IMR-90 (cell line): ENCODE measurements around the gene MIEF2. TPM values are rescaled to one million over a fixed set of nuclear protein-coding genes. Genes with fewer than 3 reads are reported as not detected.

Experiments
- ATAC-seq: fragments of 200-7000 bp; cut with Tn5 transposase; 2 replicates; pipeline ENCODE4 v1.9.1; 2020; ENCODE audit warnings: low read depth, mild to moderate bottlenecking, moderate library complexity
- BruUV-seq: library from RNA; stranded (reverse); fragments of 400-500 nt; replicated peaks from 2 replicates; lab custom pipeline; 2021; lab: Mats Ljungman, UMichigan
- CTCF ChIA-PET: fragments of 300-600 bp; formaldehyde crosslinking; extraction: SDS; loops from one replicate; lab custom pipeline; 2021; ENCODE audit warnings: antibody characterized with exemption; lab: Yijun Ruan, JAX
- POLR2A ChIA-PET: fragments of 300-600 bp; sonication (Branson Sonifier 250); formaldehyde crosslinking; loops from one replicate; lab custom pipeline; 2022; ENCODE audit warnings: antibody characterized with exemption; ENCODE audit not compliant: unreplicated experiment; lab: Charles Lee
- DNase-seq: peaks from one replicate; pipeline ENCODE4 v3.0.0; 2013
- H2AFZ ChIP-seq: replicated peaks from 2 replicates; pipeline ENCODE3; 2013; ENCODE audit warnings: low read length, mild to moderate bottlenecking; ENCODE audit not compliant: poor library complexity
- H2AK5ac ChIP-seq: 2 replicates; pipeline ENCODE4 v1.6.1; 2013; ENCODE audit warnings: low read depth, low read length, inconsistent platforms
- H2AK9ac ChIP-seq: replicated peaks from 2 replicates; pipeline ENCODE3; 2013; ENCODE audit warnings: mild to moderate bottlenecking, low read depth, low read length, moderate library complexity; ENCODE audit not compliant: poor library complexity
- H2BK120ac ChIP-seq: 2 replicates; pipeline ENCODE4 v1.6.1; 2013; ENCODE audit warnings: low read depth, low read length, inconsistent platforms
- H2BK15ac ChIP-seq: 3 replicates; pipeline ENCODE4 v1.6.1; 2013; ENCODE audit warnings: low read depth, low read length, inconsistent platforms
- H2BK20ac ChIP-seq: 2 replicates; pipeline ENCODE4 v1.6.1; 2013; ENCODE audit warnings: low read depth, mild to moderate bottlenecking, inconsistent platforms, low read length, moderate library complexity
- H2BK5ac ChIP-seq: 2 replicates; pipeline ENCODE4 v1.6.1; 2013; ENCODE audit warnings: mild to moderate bottlenecking, low read depth, low read length, inconsistent platforms; ENCODE audit not compliant: poor library complexity, severe bottlenecking
- H3K14ac ChIP-seq: replicated peaks from 2 replicates; pipeline ENCODE4 v1.6.1; 2013; ENCODE audit warnings: low read depth, low read length, inconsistent platforms
- H3K18ac ChIP-seq: 2 replicates; pipeline ENCODE4 v1.6.1; 2013; ENCODE audit warnings: low read depth, low read length, control low read depth
- H3K23ac ChIP-seq: 2 replicates; pipeline ENCODE4 v1.6.1; 2013; ENCODE audit warnings: low read depth, low read length, inconsistent platforms
- H3K27ac ChIP-seq: 2 replicates; pipeline ENCODE4 v1.5.1; 2013; ENCODE audit warnings: mild to moderate bottlenecking, control low read depth, low read length; ENCODE audit not compliant: insufficient read depth
- H3K27me3 ChIP-seq: 2 replicates; pipeline ENCODE4 v1.6.1; 2013; ENCODE audit warnings: low read length; ENCODE audit not compliant: control insufficient read depth, insufficient read depth
- H3K36me3 ChIP-seq: 2 replicates; pipeline ENCODE4 v1.6.1; 2013; ENCODE audit warnings: low read length, mixed read lengths; ENCODE audit not compliant: control insufficient read depth, insufficient read depth
- H3K4ac ChIP-seq: 2 replicates; pipeline ENCODE4 v1.6.1; 2013; ENCODE audit warnings: low read depth, low read length, inconsistent platforms
- H3K4me1 ChIP-seq: 2 replicates; pipeline ENCODE4 v1.6.1; 2013; ENCODE audit warnings: low read length, mixed read lengths; ENCODE audit not compliant: control insufficient read depth, insufficient read depth
- H3K4me2 ChIP-seq: 2 replicates; pipeline ENCODE4 v1.6.1; 2013; ENCODE audit warnings: low read depth, mild to moderate bottlenecking, control low read depth, low read length, moderate library complexity
- H3K4me3 ChIP-seq: 2 replicates; pipeline ENCODE4 v1.5.1; 2013; ENCODE audit warnings: low read depth, mild to moderate bottlenecking, control low read depth, low read length, moderate library complexity; ENCODE audit not compliant: insufficient read depth
- H3K56ac ChIP-seq: 2 replicates; pipeline ENCODE4 v1.6.1; 2013; ENCODE audit warnings: low read length, inconsistent platforms; ENCODE audit not compliant: insufficient read depth; ENCODE audit errors: extremely low read depth
- H3K79me1 ChIP-seq, 2 experiments: 2 replicates each; pipeline ENCODE4 v1.6.1; 2013; ENCODE audit warnings: low read length in 2 of 2, inconsistent platforms in 1 of 2, low read depth in 1 of 2
- H3K9ac ChIP-seq: 2 replicates; pipeline ENCODE4 v1.6.1; 2013; ENCODE audit warnings: low read depth, low read length, control low read depth
- H3K9me1 ChIP-seq: 2 replicates; pipeline ENCODE4 v1.6.1; 2013; ENCODE audit warnings: low read length, inconsistent platforms; ENCODE audit not compliant: insufficient read depth
- H3K9me3 ChIP-seq: 2 replicates; pipeline ENCODE4 v1.6.1; 2013; ENCODE audit warnings: low read length; ENCODE audit not compliant: control insufficient read depth, insufficient read depth
- H4K20me1 ChIP-seq: 2 replicates; pipeline ENCODE4 v1.6.1; 2013; ENCODE audit warnings: low read length, inconsistent platforms; ENCODE audit not compliant: insufficient read depth
- H4K5ac ChIP-seq: 2 replicates; pipeline ENCODE4 v1.6.1; 2013; ENCODE audit warnings: mild to moderate bottlenecking, low read depth, low read length, control low read depth
- H4K8ac ChIP-seq, 2 experiments: 2 replicates each; pipeline ENCODE4 v1.6.1; 2013; ENCODE audit warnings: low read depth in 2 of 2, low read length in 2 of 2, control low read depth in 1 of 2, inconsistent platforms in 1 of 2
- H4K91ac ChIP-seq: 2 replicates; pipeline ENCODE4 v1.6.1; 2013; ENCODE audit warnings: low read depth, low read length, inconsistent platforms; ENCODE audit not compliant: insufficient read depth
- ELK1 ChIP-seq: fragments of 150-350 bp; IDR thresholded peaks from 2 replicates; pipeline ENCODE4 v1.6.1; 2016; ENCODE audit warnings: low read depth, mild to moderate bottlenecking, low read length, moderate library complexity, borderline replicate concordance
- FOS ChIP-seq: fragments of 150-350 bp; IDR thresholded peaks from 2 replicates; pipeline ENCODE4 v1.6.1; 2016; ENCODE audit warnings: low read depth, low read length
- MAFK ChIP-seq: IDR thresholded peaks from 2 replicates; pipeline ENCODE4 v1.6.1; 2012; ENCODE audit warnings: low read depth, low read length, improper control_type of control experiment
- MAZ ChIP-seq: IDR thresholded peaks from 2 replicates; pipeline ENCODE4 v1.6.1; 2012; ENCODE audit warnings: low read depth, mild to moderate bottlenecking, low read length, improper control_type of control experiment, moderate library complexity, borderline replicate concordance
- MXI1 ChIP-seq: IDR thresholded peaks from 2 replicates; pipeline ENCODE4 v1.6.1; 2012; ENCODE audit warnings: low read depth, mild to moderate bottlenecking, low read length, moderate library complexity, borderline replicate concordance
- POLR2A ChIP-seq: IDR thresholded peaks from 2 replicates; pipeline ENCODE4 v1.6.1; 2012; ENCODE audit warnings: mild to moderate bottlenecking, low read depth, low read length
- RCOR1 ChIP-seq: IDR thresholded peaks from 2 replicates; pipeline ENCODE4 v1.6.1; 2012; ENCODE audit warnings: mild to moderate bottlenecking, low read length, improper control_type of control experiment; ENCODE audit not compliant: insufficient replicate concordance
- USF2 ChIP-seq: fragments of 150-350 bp; IDR thresholded peaks from 2 replicates; pipeline ENCODE4 v1.6.1; 2017; ENCODE audit warnings: mild to moderate bottlenecking, antibody characterized with exemption, low read length, low read depth
- WGBS, 2 experiments: methylation state at CpG; one replicate each; pipeline versions ENCODE4 v1.1.5 to v1.1.7; 2013; ENCODE audit warnings: missing lambda C conversion rate in 2 of 2; ENCODE audit not compliant: insufficient read length in 1 of 2; ENCODE audit errors: extremely low coverage in 2 of 2; 5-methylcytosine and 5-hydroxymethylcytosine counted together
- dilution Hi-C: fragments of 300-500 bp; cut with HindIII; formaldehyde crosslinking; loops from one replicate; pipeline ENCODE4 v1.14.3; 2018; ENCODE audit warnings: low sequenced_read_pairs; ENCODE audit not compliant: unreplicated experiment
- in situ Hi-C: fragments of 300-500 bp; cut with MboI; formaldehyde crosslinking; loops from 3 replicates; pipeline ENCODE4 v1.14.3; 2019; ENCODE audit warnings: low sequenced_read_pairs, inconsistent platforms, mixed read lengths
- intact Hi-C: fragments of 100-400 bp; cut with micrococcal nuclease; formaldehyde crosslinking; loops from 2 replicates; pipeline ENCODE4 v1.10.0; 2022
- polyA plus RNA-seq, 3 experiments: library from polyadenylated mRNA; depleted of rRNA; stranded (reverse); fragments of >200 nt; gene quantifications; 2 replicates each; pipeline ENCODE4 v1.2.3, GENCODE V29; 2012; ENCODE audit warnings: low replicate concordance in 1 of 3
- total RNA-seq: library from RNA; depleted of rRNA; stranded (reverse); fragments of >200 nt; gene quantifications from 2 replicates; pipeline ENCODE4 v1.2.3, GENCODE V29; 2012

The MIEF2 gene
- total and polyA plus RNA-seq, 2 of the 4 experiments (the other 2 are of a cell fraction), result 9.1 to 26.6 TPM

DNA sequence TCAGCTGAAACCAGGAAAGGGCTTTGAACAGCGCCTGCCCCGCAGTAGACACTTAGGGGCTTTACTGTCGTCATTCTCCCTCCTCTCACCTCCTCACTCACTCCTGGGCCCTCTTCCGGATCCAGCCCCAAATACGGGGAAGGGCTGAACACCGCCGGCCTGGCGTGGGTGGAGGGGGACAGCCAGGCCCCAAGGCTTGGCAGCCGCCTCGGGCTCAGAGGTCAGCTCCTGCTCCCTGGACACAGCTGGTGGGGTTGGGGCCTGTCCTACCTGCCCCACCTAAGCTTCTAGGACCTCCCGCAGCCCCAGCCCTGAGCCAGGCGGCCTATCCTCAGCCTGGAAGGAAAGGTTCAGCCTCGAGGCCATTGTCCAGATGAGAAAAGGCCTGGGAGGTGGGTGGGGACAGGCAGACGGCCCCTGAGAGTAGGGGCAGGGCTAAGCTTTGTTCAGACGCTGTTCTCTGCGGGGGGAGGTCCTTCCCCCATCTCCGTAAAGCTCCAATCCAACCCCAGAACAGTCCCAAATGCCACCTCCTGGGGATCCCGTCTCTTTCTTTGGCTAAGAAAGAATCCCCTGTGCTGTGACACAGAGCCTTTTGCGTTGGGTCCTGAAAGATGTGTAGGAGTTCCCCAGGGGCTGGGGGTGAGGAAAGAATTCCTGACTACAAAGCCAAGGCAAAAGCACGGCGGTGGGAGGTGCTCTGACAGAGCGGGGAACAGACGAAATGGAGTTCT is 35.9 kb upstream of the MIEF2 start (continued):
- TF ChIP-seq ELK1, result no peak
- TF ChIP-seq MAFK, result no peak

DNA sequence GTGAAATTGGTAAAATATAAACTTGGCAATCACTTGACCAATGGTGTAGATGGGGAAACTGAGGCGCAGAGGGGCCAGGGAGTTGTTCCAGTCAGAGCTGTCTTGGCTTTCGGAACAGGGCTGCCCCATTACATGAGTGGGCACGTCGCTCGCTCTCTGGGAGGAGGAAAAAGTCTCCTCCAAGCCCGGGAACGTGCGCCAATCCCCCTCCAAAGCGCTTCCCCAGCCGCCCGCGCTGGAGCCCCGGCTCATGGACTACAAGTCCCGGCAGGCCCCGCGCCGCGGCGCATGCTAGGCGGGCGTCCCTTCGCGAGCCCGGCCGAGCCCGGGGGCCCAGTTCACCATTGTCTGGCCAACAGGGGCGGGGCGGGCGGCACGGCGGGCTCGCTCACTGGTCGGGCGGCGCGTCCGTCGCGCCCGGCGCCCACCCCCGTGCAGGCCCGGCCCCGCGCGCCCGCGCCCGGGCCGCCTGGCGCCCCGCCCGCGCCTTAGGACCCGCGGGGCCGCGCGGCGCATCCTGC is 35.3 kb upstream of the MIEF2 start, which contains the start of gene LLGL1:
Gene LLGL1, plus strand, starts transcription at position 515 of the 521 bp plus-strand sequence. CDS start 48 bp downstream, outside the sequence.
- peaks cover 25% of the 10 kb centered on the region for H3K9me1 ChIP-seq
- no peaks in the 10 kb centered on the region for H3K9me3 ChIP-seq
- H2BK5ac ChIP-seq, result peak within 1 kb of the TSS; percentile 52
- H3K18ac ChIP-seq, result peak within 1 kb of the TSS; percentile 66
- peaks cover 23% of the 10 kb centered on the region for H3K4me1 ChIP-seq
- ATAC-seq (peak; percentile 95), DNase-seq (peak; percentile 93)
- H2AK9ac ChIP-seq, result peak within 1 kb of the TSS; percentile 98
- in situ Hi-C loops, result no loop called here
- BruUV-seq, result no TSS peak
- peak within 1 kb of the TSS; percentile 82 for H3K23ac ChIP-seq
- H3K4ac ChIP-seq, result peak within 1 kb of the TSS; percentile 87
- TF ChIP-seq RCOR1 (no peak), MAFK (no peak), FOS (no peak), POLR2A (no peak), ELK1 (no peak), MAZ (0 out of 2 replicates have a peak, but pooled peaks have one; percentile 68), USF2 (no peak), MXI1 (0 out of 2 replicates have a peak, but pooled peaks have one; percentile 46)
- no peaks in the 10 kb centered on the region for H3K36me3 ChIP-seq
- H4K5ac ChIP-seq, result peak within 1 kb of the TSS; percentile 92
- 0% methylated on average over 4 of the region's 60 CpGs; no CpG with 5 or more reads in 1 of the 2 experiments for WGBS, 2 experiments
- H3K56ac ChIP-seq, result peak within 1 kb of the TSS; percentile 74
- H2BK20ac ChIP-seq, result peak within 1 kb of the TSS; percentile 46; the same call in 1 of the 2 replicates
- CTCF ChIA-PET, result no interaction called here
- H3K27me3 ChIP-seq, result no peaks in the 10 kb centered on the region
- intact Hi-C loops, result loop anchor here (2.0 kb wide), 1 partner anchor 34 kb away; the partner anchor contains the start of gene FLII
- peak within 1 kb of the TSS; percentile 90 for H3K14ac ChIP-seq
- peak within 1 kb of the TSS; percentile 75 for H3K4me3 ChIP-seq
- dilution Hi-C loops, result no loop called here
- H4K8ac ChIP-seq, result peak within 1 kb of the TSS; percentile 95 to 98
- H2AFZ ChIP-seq, result peak within 1 kb of the TSS; percentile 96
- H3K27ac ChIP-seq, result peak within 1 kb of the TSS; percentile 71
- peak within 1 kb of the TSS; percentile 86 for H3K9ac ChIP-seq
- POLR2A ChIA-PET, result no interaction called here
- peak within 1 kb of the TSS; percentile 63; the same call in 1 of the 3 replicates for H2BK15ac ChIP-seq
- H3K79me1 ChIP-seq, result peaks cover 16 to 48% of the 10 kb centered on the region in 2 experiments
- peak within 1 kb of the TSS; percentile 80 for H2AK5ac ChIP-seq
- H2BK120ac ChIP-seq, result peak within 1 kb of the TSS; percentile 82; the same call in 1 of the 2 replicates
- peak within 1 kb of the TSS; percentile 77 for H4K91ac ChIP-seq
- peaks cover 36% of the 10 kb centered on the region for H4K20me1 ChIP-seq
- peak within 1 kb of the TSS; percentile 95 for H3K4me2 ChIP-seq
